ENCODE data around the gene GJC2. TPM values are rescaled to one million over a fixed set of nuclear protein-coding genes. Genes with fewer than 3 reads are reported as not detected.

The GJC2 gene
- total RNA-seq, 1 donor from 2014 or later: 2.8 TPM

DNA sequence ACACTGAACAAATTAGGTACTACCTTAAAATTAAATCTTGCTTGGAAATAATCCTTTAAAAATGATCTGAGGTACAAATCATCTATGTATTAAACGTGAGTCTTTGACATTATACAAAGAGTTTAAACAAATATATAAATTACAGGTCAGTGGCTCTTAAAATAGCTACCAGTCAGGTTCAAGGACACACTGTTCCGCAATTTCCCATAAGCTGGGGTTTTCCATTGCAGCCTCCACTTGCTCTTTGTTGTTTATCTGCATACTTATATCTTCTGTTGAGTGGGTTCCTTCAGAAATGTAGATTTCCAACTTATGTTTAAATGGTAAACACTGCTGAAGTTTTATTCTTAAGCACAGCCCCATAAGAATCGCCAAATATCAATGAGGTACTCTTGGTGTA is 34.9 kb upstream of the GJC2 start:
- DNase-seq (ENCODE audit: low spot score): no peak

GRCh38 chr1:228117335-228117734 is 32.4 kb upstream of the GJC2 start:
- DNase-seq (ENCODE audit: low spot score): no peak

DNA sequence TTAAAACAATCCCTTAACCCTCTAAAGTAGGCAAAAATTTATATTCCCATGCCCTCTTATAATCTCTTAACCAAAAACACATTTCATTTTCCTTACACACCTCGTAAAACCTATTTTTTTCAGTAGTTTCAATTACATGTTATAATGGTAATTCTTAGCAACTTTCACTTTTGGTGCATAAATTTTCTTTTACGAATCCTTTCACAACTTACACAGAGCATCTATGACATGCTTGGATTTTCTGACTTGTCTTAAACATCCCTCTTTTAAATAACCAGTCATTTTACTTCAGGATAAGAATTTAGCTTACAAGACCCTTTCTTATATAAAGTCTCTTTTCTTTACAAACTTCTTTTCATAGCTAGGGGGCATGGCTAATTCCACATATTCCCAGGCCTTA is 31.7 kb upstream of the GJC2 start:
- no peak for DNase-seq (ENCODE audit: low spot score)

GRCh38 chr1:228120351-228120750 is 29.4 kb upstream of the GJC2 start:
- DNase-seq (ENCODE audit: low spot score): no peak

GRCh38 chr1:228120857-228121489 is 28.8 kb upstream of the GJC2 start:
- DNase-seq (ENCODE audit: low spot score): no peak

GRCh38 chr1:228122921-228123441 is 26.7 kb upstream of the GJC2 start:
- DNase-seq (ENCODE audit: low spot score): no peak

DNA sequence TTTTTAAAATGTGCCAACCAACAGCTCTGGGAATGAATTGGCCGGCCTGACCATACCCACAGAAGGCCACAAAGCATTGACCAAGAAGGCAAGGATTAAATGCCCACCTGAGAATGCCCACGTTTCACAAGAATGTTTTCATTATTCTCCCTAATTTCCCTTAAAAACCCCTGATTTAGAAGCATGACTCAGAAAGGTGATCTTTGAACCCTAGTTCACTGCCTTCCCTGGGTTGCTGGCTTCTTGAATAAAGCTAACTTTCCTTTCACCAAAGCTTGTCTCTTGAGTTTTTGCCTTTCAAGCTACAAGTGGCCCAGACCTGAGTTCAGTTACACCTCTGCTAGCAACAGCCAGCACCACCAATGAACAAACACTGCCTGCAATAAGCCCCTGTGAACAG is 26.2 kb upstream of the GJC2 start:
- DNase-seq (ENCODE audit: low spot score): no peak

DNA sequence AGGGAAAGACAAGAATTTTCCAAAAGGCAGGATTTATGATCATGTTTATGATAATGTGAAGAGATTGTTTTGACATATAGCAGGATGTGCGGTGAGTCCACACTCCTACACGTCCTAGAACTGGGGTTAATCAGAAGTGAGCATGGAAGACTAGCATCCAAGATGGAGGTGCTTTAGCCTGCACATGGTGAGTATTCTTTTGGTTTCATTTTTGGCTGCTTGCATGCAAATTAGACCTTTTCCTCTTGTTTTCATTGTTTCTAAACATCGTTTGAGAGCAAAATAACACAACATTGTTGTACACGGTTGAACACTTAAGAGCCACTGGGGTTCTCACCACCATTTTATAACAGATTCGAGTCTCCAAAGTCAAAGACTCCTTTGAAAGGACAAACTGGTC is 24.5 kb upstream of the GJC2 start:
- DNase-seq (ENCODE audit: low spot score): no peak

DNA sequence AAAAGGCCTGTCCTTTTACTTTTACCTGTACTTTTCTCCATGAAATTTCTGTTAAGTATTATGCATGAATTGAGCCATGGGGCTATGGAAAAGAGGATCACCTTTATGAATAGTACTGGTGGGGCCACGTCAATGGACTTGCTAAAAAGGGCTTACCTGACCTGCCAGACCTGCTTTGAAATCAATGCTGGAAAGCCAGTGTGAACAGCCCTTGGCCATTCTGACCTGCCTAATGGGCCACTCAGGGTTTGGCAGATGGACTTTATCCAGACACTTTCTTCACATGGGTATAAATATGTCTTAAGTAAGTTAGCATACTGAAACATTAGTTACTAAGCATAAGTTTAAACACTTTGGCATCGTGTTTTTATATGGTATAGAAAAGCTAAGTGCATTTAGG is 18.0 kb upstream of the GJC2 start:
- no peak for DNase-seq (ENCODE audit: low spot score)

DNA sequence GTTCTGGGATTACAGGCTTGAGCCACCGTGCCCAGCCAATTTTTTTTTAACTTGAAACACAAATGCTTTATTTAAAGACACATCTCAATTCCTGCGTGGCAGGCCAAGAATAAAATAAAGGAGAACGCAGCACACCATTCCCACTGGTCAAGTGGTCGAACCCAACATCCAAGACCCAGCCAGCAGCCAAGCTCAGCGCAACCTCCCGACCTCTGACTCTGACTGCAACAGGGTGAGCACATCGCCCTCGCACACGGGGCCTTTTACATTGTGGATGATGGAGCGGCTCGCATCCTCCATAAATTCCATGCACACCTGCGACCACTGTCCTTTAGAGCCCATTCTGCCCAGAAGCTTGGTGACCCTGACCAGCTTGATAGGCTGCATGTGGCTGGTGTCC is 15.1 kb upstream of the GJC2 start:
- no peak for DNase-seq (ENCODE audit: low spot score)

DNA sequence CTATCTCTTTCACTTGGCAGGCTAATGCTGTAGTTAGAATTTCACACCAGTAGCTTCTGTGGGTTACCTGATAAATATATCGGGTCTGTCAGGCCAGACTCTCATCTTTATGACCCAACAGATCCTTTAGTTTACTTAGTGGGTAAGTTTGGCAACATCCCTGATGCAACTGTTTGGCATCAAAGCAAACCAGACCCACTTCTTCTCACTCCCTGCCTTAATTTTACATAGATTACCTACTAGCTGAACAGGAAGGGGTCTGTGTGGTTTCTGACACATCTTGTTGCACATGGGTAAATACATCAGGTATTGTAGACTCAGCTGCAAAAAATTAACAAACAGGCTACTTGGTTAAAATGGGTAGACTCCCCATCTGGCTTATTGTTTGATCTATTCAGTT is 12.8 kb upstream of the GJC2 start:
- DNase-seq (ENCODE audit: low spot score): no peak

- DNase-seq (ENCODE audit: low spot score): no peak
These were observed 10.3 kb upstream of the GJC2 start for GRCh38 chr1:228139406-228139930.

DNA sequence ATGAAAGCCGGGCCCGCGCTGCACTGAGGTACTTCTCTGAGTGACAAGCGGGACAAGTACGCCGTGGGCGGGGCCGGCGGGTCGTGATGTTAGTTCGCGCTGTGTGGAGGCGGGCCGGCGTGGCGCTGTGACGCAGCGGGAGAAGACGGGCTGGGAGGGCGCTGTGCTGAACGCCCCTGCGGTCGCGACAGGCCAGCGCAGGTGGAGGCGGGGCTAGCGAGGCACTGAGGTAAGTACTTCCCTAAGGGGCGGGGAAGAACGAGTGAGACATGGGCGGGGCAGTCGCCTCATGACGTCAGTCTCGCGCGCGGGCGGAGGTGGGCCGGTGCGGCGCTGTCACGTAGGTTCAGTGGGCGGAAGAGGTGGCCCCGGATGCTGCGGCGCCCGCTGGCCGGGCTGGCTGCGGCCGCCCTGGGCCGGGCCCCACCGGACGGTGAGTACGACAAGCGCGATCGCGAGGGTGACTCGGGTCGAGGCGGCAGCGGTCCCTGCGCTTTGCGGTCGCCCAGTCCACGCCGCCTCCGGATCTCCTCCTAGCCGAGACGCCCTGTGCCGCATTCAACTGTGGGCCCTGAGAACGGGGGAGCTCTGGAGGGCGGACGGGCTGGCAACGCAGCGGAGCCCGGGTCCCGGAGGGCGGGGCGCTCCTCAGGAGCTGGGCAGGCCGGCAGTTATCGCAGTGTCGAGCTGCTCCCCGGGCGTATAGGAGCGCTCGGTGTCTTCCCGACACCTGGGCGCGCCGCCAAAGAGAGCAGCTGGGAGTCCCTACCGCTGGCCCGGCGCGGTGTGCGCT is 9.6 kb upstream of the GJC2 start, which contains the start of gene GUK1:
TSS of gene GUK1 (plus strand) at position 349 of the 793 bp plus-strand sequence. CDS start at position 373, 24 bp downstream.
- DNase-seq (ENCODE audit: low spot score): peak; percentile 100

- no peak for DNase-seq (ENCODE audit: low spot score)
These were observed 9.0 kb upstream of the GJC2 start for GRCh38 chr1:228140724-228141225.

DNA sequence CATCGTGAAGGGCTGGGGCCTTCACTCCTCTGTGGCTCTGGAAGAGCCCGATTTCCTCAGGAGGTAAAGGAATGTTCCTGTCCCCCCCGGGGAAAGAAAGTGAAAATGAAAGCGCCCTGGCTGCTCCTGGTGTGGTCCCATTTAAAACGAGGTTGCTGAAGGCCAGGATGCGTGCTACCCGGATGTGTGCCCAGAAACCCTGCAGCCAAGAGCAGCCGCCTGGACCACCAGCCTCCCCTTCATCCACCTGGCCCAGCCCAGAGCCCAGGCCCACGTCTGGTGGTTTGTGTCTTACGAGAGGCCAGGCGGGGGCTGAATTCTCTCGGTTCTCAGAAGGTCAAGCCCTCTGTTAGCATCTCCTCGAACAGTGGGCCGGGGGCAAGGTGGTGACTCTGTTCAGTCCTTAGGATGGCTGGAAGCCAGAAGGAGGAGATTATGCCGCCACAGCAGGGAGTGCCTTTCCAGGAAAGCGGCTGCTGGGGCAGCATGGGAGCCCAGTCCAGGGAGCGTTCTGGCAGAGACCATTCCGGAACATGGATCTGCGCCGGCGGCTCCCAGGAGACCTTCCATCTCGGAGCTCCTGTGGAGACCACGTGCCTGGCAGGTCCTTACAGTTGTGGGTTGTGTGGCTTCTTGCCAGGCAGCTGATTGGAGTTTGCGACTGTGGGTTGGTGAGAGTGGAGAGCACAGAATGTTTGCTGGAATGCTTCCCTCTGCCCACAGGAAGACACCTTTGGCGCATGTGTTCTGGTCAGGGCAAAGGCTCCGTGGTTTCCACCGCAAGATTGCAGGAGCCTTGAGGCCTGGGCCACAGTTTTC is 8.3 kb upstream of the GJC2 start:
- DNase-seq (ENCODE audit: low spot score): no peak

- DNase-seq (ENCODE audit: low spot score): no peak
These were observed 7.5 kb upstream of the GJC2 start for GRCh38 chr1:228142155-228142691.

- no peak for DNase-seq (ENCODE audit: low spot score)
These were observed 7.0 kb upstream of the GJC2 start for GRCh38 chr1:228142701-228143136.

DNA sequence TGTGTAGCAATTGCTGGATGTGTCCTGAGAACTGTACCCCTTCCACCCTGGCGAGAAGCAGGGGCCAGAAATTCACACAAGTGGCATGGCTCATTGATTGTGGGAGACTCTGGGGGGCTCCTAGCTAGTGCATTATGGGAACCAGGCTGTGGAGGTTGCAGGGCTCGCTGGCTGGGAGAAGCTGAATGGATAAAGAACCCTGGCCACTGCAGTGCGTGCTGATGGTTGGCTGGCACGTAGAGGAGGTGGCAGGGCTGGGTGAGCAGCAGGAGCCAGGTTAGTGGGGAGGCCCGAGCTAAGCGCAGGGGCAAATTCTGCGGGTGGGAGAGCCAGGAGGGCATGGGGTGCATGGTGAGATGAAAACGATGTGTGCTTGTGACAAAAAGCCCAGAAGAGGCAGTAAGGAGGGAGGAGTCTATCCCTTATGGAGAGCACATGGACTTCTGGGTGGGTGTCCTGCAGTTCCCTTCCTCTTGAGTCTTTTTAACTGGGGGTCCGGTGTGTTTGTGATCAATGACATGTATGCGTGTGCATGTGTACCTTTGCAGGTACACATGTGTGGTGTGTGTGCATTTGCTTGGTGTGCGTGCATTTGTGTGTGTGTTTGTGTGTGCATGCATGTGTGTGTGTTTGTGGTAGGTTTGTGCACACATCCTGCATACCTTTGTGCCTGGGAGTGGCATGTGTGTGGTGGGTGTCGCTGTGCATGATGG is 6.1 kb upstream of the GJC2 start:
- no peak for DNase-seq (ENCODE audit: low spot score)

DNA sequence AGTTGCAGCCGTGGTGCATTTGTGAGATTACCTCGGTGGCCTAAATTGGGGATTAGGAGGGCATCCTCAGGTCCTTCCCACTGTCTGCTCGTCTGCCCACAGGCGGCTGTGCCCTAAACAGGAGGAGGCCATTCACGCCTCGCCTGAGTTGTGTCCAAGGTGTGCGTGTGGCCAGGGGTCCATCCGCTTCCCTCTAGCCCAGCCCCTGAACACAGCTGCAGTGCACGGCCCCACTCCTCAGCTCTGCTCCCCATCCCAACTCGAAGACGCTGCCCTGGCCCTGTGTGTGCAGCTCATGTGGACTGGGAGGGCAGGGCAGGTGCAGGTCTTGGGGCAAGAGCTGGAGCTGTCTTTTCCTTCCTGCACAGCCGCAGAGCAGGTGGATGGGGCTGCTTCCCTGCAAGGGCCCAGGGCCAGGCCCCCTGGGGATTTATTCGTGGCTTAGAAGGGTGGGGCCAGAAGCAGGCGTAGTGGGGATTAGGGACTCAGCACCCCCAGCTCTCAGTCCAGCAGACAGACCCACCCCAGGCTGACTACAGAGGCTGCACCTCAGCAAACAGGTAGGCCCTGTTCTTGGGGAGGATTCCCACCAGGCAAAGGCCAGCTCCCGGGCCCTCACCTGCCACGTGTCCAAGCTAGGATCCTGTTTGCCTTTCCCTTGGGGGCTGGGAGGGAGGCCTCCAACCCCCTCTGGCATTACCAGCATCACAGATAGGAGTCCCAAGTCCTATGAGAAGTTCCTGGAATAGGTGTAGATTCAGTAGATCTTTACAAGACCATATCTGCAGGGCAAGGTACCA is 5.3 kb upstream of the GJC2 start:
- no peak for DNase-seq (ENCODE audit: low spot score)

- DNase-seq (ENCODE audit: low spot score): no peak
These were observed 4.8 kb upstream of the GJC2 start for GRCh38 chr1:228144993-228145343.

Data from mucosa of gallbladder (tissue), 1 donor.